Measurements from ENCODE around the gene OR10A5. TPM values are rescaled to one million over a fixed set of nuclear protein-coding genes. Genes with fewer than 3 reads are reported as not detected.

OR10A5 gene
- total RNA-seq, 1 donor from 2014 or later = not detected

DNA sequence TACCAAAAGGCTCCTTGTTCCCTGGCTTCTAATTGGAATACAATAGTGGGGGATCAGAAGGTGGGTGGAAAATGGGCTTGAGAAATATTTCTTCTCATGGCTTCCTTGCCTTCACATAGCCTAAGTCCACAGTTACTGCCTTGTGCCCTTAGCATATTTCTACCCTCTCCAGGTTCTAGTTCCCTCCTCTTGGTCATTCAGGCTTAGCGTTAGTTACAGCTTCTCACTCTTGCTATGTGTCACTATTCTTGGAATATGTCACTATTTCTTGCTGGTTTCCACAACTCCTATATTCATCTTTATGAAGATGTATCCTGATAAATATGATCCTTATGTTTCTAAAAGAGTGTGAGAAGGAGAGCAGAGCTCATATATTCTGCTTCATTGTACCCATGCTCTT is 44.4 kb downstream of the OR10A5 start:
- no peak overlapping the region for H3K4me3 Mint-ChIP-seq
- Histone ChIP-seq H3K36me3 (no peaks in the 10 kb centered on the region), H3K9me3 (ENCODE audit: low read depth) (no peaks in the 10 kb centered on the region), H3K27me3 (no peaks in the 10 kb centered on the region), H3K27ac (no peak overlapping the region), H3K9ac (no peak overlapping the region), H3K4me2 (no peak overlapping the region), H3F3A (ENCODE audit: low read depth) (no peaks in the 10 kb centered on the region), H2AFZ (replicated peaks) (no peak overlapping the region), H3K79me2 (ENCODE audit: low read depth) (no peaks in the 10 kb centered on the region), H3K4me1 (no peaks in the 10 kb centered on the region), H3K4me3 (no peak overlapping the region), H4K20me1 (ENCODE audit: low read depth) (no peaks in the 10 kb centered on the region)
- H3K27me3 Mint-ChIP-seq (ENCODE audit: insufficient read depth, low read depth) = no peaks in the 10 kb centered on the region
- H3K9me3 Mint-ChIP-seq = no peaks in the 10 kb centered on the region
- H3K4me1 Mint-ChIP-seq = no peaks in the 10 kb centered on the region
- H3K36me3 Mint-ChIP-seq = no peaks in the 10 kb centered on the region
- no peak for DNase-seq (ENCODE audit: low spot score)
- H3K27ac Mint-ChIP-seq = no peak overlapping the region
- TF ChIP-seq EZH2phosphoT487 (IDR thresholded peaks at IDR 0.05) (no peak), CTCF (IDR thresholded peaks at IDR 0.05) (no peak), EZH2 (IDR thresholded peaks at IDR 0.05) (no peak)

DNA sequence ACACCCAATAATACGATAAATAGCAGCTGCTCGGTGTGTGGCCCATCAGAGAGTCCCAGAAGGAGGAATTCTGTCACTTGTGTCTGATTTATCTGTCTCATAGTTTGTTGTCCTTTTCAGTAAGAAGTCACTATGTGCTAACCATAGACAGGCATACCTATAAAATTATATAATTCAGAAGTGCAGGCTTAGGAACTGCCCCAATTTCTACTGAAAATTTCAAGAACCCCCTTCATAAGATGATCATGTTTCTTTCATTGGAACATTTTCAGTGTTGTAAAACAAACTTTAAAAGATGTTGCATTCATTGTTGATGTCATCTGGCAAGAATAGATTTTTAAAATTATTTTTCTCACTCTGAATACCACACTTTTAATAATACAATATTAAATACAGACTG is 46.9 kb downstream of the OR10A5 start, which contains the start of gene OR2D2:
Gene OR2D2 (minus strand): TSS at position 101 of the 400 bp plus-strand sequence. CDS start 0 bp downstream, at position 101.
- Histone ChIP-seq H4K20me1 (ENCODE audit: low read depth) (no peaks in the 10 kb centered on the region), H3K36me3 (no peaks in the 10 kb centered on the region), H3K4me2 (no peak within 1 kb of the TSS), H3K4me3 (no peak within 1 kb of the TSS), H3K79me2 (ENCODE audit: low read depth) (no peaks in the 10 kb centered on the region), H3K4me1 (no peaks in the 10 kb centered on the region), H3K9me3 (ENCODE audit: low read depth) (no peaks in the 10 kb centered on the region), H3K9ac (no peak within 1 kb of the TSS), H3K27me3 (no peaks in the 10 kb centered on the region), H2AFZ (replicated peaks) (no peak within 1 kb of the TSS), H3K27ac (no peak within 1 kb of the TSS), H3F3A (ENCODE audit: low read depth) (no peaks in the 10 kb centered on the region)
- H3K4me3 Mint-ChIP-seq = no peak within 1 kb of the TSS
- H3K27me3 Mint-ChIP-seq (ENCODE audit: insufficient read depth, low read depth) = no peaks in the 10 kb centered on the region
- no peaks in the 10 kb centered on the region for H3K4me1 Mint-ChIP-seq
- H3K27ac Mint-ChIP-seq = no peak within 1 kb of the TSS
- no peaks in the 10 kb centered on the region for H3K9me3 Mint-ChIP-seq
- H3K36me3 Mint-ChIP-seq = no peaks in the 10 kb centered on the region
- DNase-seq (ENCODE audit: low spot score) = no peak
- TF ChIP-seq EZH2phosphoT487 (IDR thresholded peaks at IDR 0.05) = no peak
- TF ChIP-seq EZH2 (IDR thresholded peaks at IDR 0.05) = no peak
- no peak for TF ChIP-seq CTCF (IDR thresholded peaks at IDR 0.05)

DNA sequence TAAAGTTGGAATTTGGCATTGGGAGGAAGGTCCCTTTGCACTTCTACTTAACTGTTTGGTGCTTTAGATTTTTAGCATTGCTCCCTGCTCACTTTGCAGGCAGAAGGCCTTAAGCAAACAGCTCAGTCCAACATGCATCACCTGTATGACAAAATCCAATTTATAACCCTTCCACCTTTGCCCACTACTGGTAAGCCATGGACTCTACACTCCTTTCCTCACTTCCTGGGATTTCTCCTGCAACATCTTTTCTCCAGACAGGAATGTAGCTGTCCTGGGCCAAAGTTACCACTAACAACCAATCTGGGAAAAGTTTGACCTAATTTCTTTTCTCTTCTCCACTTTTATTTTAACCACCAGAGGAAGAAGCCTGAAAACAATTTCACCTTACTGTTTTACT is 48.6 kb downstream of the OR10A5 start:
- H3K4me1 ChIP-seq = no peaks in the 10 kb centered on the region
- H3K36me3 ChIP-seq = no peaks in the 10 kb centered on the region
- H3K9ac ChIP-seq = no peak overlapping the region
- H4K20me1 ChIP-seq (ENCODE audit: low read depth) = no peaks in the 10 kb centered on the region
- Mint-ChIP-seq H3K36me3 (no peaks in the 10 kb centered on the region), H3K4me3 (no peak overlapping the region), H3K27ac (no peak overlapping the region), H3K4me1 (no peaks in the 10 kb centered on the region), H3K27me3 (ENCODE audit: insufficient read depth, low read depth) (no peaks in the 10 kb centered on the region), H3K9me3 (no peaks in the 10 kb centered on the region)
- no peak overlapping the region for H3K4me3 ChIP-seq
- H3K27ac ChIP-seq = no peak overlapping the region
- DNase-seq (ENCODE audit: low spot score) = no peak
- H2AFZ ChIP-seq (replicated peaks) = no peak overlapping the region
- no peak overlapping the region for H3K4me2 ChIP-seq
- no peaks in the 10 kb centered on the region for H3F3A ChIP-seq (ENCODE audit: low read depth)
- TF ChIP-seq EZH2phosphoT487 (IDR thresholded peaks at IDR 0.05) = no peak
- TF ChIP-seq CTCF (IDR thresholded peaks at IDR 0.05) = peak; percentile 7
- no peak for TF ChIP-seq EZH2 (IDR thresholded peaks at IDR 0.05)
- H3K9me3 ChIP-seq (ENCODE audit: low read depth) = no peaks in the 10 kb centered on the region
- H3K79me2 ChIP-seq (ENCODE audit: low read depth) = no peaks in the 10 kb centered on the region
- H3K27me3 ChIP-seq = no peaks in the 10 kb centered on the region

Measured in neural progenitor cell (in vitro differentiated cells).